ENCODE data around the gene SHLD1.

SHLD1 gene

DNA sequence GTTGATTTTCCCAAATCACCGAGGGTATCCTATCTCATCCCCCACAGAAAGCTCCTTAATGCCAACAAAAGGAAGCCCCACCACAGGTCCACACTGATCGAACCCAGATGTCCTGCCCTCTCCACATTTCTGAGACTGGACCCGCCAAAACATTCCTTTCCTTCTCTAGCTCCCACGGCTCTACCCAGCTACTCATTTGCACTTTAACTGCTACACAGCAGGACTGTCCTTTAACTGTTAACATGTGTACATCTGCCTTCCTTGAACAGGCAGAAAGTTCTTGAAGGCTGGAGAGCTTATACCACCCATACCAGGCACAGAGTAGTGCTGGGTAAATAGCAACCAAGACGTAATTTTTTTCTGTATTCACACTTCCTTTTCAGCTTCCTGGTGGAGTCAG, 131.5 kb downstream of the SHLD1 start:
- CTCF ChIA-PET, result no interaction called here
- Mint-ChIP-seq H3K27me3 (peaks cover 9% of the 10 kb centered on the region), H3K27ac (no peak overlapping the region), H3K4me3 (no peak overlapping the region), H3K9me3 (no peaks in the 10 kb centered on the region), H3K4me1 (peaks cover 3% of the 10 kb centered on the region), H3K36me3 (no peaks in the 10 kb centered on the region)
- DNase-seq, result no peak

DNA sequence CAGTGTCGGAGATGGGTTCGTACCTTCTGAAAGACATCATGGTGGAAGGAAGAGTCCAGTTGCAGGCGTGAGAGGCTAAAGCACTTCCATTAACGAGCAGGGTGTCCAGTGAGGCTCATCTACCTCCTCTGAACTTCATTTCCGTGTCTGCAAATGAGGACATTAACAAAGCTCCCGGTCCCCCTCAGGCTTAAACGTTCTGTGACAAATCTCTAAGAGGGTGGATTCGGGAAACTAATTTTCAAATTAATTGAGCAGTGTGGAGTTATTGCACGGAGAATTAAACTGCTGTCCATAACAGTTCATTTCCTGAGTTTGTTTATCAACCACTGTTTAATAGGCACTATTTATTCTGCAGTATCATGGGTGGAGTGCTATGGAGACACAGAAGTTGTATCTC, 132.0 kb downstream of the SHLD1 start:
- no peak overlapping the region for H3K4me3 Mint-ChIP-seq
- H3K27ac Mint-ChIP-seq, result no peak overlapping the region
- DNase-seq, result no peak
- H3K4me1 Mint-ChIP-seq, result peaks cover 3% of the 10 kb centered on the region
- CTCF ChIA-PET, result no interaction called here
- H3K27me3 Mint-ChIP-seq, result peaks cover 9% of the 10 kb centered on the region
- H3K9me3 Mint-ChIP-seq, result no peaks in the 10 kb centered on the region
- no peaks in the 10 kb centered on the region for H3K36me3 Mint-ChIP-seq

- H3K4me3 Mint-ChIP-seq, result no peak overlapping the region
- no peak overlapping the region for H3K27ac Mint-ChIP-seq
- no peaks in the 10 kb centered on the region for H3K36me3 Mint-ChIP-seq
- H3K9me3 Mint-ChIP-seq, result no peaks in the 10 kb centered on the region
- DNase-seq, result no peak
- peaks cover 4% of the 10 kb centered on the region for H3K27me3 Mint-ChIP-seq
- H3K4me1 Mint-ChIP-seq, result peaks cover 3% of the 10 kb centered on the region
- CTCF ChIA-PET, result no interaction called here
Observed at GRCh38 chr20:5884465-5885335, 134.5 kb downstream of the SHLD1 start.

- no peak for DNase-seq
- Mint-ChIP-seq H3K36me3 (no peaks in the 10 kb centered on the region), H3K27ac (no peak overlapping the region), H3K4me3 (no peak overlapping the region), H3K4me1 (peaks cover 3% of the 10 kb centered on the region), H3K9me3 (no peaks in the 10 kb centered on the region), H3K27me3 (peaks cover 4% of the 10 kb centered on the region)
- CTCF ChIA-PET, result no interaction called here
Observed at GRCh38 chr20:5885866-5886265, 135.7 kb downstream of the SHLD1 start.

GRCh38 chr20:5886788-5887187, 136.6 kb downstream of the SHLD1 start:
- H3K4me1 Mint-ChIP-seq, result peaks cover 3% of the 10 kb centered on the region
- DNase-seq, result no peak
- no peaks in the 10 kb centered on the region for H3K9me3 Mint-ChIP-seq
- no peaks in the 10 kb centered on the region for H3K27me3 Mint-ChIP-seq
- no peaks in the 10 kb centered on the region for H3K36me3 Mint-ChIP-seq
- no peak overlapping the region for H3K4me3 Mint-ChIP-seq
- no peak overlapping the region for H3K27ac Mint-ChIP-seq
- CTCF ChIA-PET, result no interaction called here

DNA sequence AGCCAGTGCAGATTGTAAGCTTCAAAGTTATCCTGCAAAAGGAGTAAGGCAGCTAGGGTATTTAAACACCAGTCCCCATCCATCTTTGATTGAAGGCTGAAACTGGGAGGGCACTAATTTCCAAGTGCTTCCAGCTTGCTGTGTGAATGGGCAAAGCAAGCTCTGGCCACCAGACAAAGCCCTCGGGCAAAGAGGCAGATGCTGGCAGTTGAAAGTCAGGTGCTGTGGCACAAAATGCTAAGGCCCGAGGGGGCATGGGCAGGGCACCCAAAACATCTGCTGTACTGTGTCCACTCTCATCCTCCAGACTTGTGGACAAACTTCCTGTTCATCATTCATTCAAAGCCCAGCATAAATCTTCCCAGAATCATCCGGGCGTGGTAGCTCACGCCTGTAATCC, 137.2 kb downstream of the SHLD1 start:
- no peak for DNase-seq
- Mint-ChIP-seq H3K4me1 (no peaks in the 10 kb centered on the region), H3K36me3 (no peaks in the 10 kb centered on the region), H3K4me3 (no peak overlapping the region), H3K27ac (no peak overlapping the region), H3K27me3 (no peaks in the 10 kb centered on the region), H3K9me3 (no peaks in the 10 kb centered on the region)
- CTCF ChIA-PET, result no interaction called here

- Mint-ChIP-seq H3K4me1 (no peaks in the 10 kb centered on the region), H3K27ac (no peak overlapping the region), H3K27me3 (no peaks in the 10 kb centered on the region), H3K4me3 (no peak overlapping the region), H3K36me3 (no peaks in the 10 kb centered on the region), H3K9me3 (no peaks in the 10 kb centered on the region)
- no peak for DNase-seq
- CTCF ChIA-PET, result no interaction called here
Observed at GRCh38 chr20:5888041-5888440, 137.8 kb downstream of the SHLD1 start.

DNA sequence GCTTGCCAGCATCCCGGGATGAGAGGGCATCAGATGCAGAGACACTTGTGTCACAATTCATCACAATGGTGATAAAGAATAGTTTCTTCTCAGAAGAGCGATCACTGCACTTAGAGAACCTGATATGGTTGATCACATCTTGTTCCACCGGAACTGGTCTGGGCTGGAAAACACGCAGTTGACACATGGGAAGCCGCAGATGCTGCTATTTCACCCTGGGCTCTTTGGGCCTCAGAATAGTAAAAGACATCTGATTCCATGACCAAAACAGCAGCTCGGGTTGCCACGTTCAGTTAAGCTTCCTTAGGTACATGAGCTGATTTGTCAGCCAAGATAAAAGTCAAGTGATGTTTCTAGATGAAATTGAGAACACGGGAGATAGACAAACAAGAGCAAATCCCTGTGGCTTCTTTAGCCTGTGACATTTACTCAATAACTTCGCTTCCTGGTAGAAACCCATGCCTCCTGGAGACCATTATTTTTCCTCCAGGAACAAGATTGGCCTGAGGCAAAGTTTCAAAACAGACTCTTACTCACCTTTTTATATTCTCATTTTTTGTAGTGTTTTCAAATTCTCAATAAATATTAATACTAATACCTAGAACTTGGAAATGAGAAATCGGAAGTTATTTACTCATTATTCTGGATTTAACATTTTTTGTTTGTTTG, 140.7 kb downstream of the SHLD1 start:
- H3K27ac Mint-ChIP-seq, result no peak overlapping the region
- no peaks in the 10 kb centered on the region for H3K4me1 Mint-ChIP-seq
- CTCF ChIA-PET, result no interaction called here
- H3K4me3 Mint-ChIP-seq, result no peak overlapping the region
- no peaks in the 10 kb centered on the region for H3K27me3 Mint-ChIP-seq
- DNase-seq, result no peak
- H3K36me3 Mint-ChIP-seq, result no peaks in the 10 kb centered on the region
- no peaks in the 10 kb centered on the region for H3K9me3 Mint-ChIP-seq

GRCh38 chr20:5893052-5893451, 142.9 kb downstream of the SHLD1 start:
- peaks cover 17% of the 10 kb centered on the region for H3K27me3 Mint-ChIP-seq
- no peak for DNase-seq
- no peaks in the 10 kb centered on the region for H3K4me1 Mint-ChIP-seq
- no peak overlapping the region for H3K4me3 Mint-ChIP-seq
- H3K36me3 Mint-ChIP-seq, result no peaks in the 10 kb centered on the region
- CTCF ChIA-PET, result no interaction called here
- H3K9me3 Mint-ChIP-seq, result no peaks in the 10 kb centered on the region
- no peak overlapping the region for H3K27ac Mint-ChIP-seq

- H3K27me3 Mint-ChIP-seq, result peaks cover 18% of the 10 kb centered on the region
- CTCF ChIA-PET, result no interaction called here
- no peak overlapping the region for H3K4me3 Mint-ChIP-seq
Observed at GRCh38 chr20:5893621-5894020, 143.4 kb downstream of the SHLD1 start.

GRCh38 chr20:5895626-5896025, 145.4 kb downstream of the SHLD1 start:
- no peaks in the 10 kb centered on the region for H3K9me3 Mint-ChIP-seq
- DNase-seq, result no peak
- H3K27ac Mint-ChIP-seq, result no peak overlapping the region
- H3K4me3 Mint-ChIP-seq, result no peak overlapping the region
- peaks cover 18% of the 10 kb centered on the region for H3K27me3 Mint-ChIP-seq
- CTCF ChIA-PET, result no interaction called here
- no peaks in the 10 kb centered on the region for H3K36me3 Mint-ChIP-seq
- no peaks in the 10 kb centered on the region for H3K4me1 Mint-ChIP-seq

More at GRCh38 chr20:5893621-5894020, 143.4 kb downstream of the SHLD1 start:
- Mint-ChIP-seq H3K36me3 (no peaks in the 10 kb centered on the region), H3K27ac (no peak overlapping the region), H3K4me1 (no peaks in the 10 kb centered on the region), H3K9me3 (no peaks in the 10 kb centered on the region)
- DNase-seq, result no peak

DNA sequence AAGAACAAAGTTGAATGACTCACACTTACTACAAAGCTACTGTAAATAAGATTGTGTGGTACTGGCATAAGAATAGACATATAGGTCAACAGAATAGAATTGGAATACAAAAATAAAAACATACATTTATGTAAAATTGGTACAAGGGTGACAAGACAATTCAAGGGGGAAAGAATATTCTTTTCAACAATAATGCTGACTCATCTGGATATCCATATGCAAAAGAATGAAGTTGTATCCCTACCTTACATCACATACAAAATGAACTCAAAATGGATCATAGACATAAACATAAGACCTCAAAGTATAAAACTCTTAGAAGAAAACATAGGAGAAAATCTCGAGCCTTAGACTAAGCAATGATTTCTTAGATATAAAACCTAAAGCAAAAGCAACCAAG, 149.2 kb downstream of the SHLD1 start:
- Mint-ChIP-seq H3K4me3 (no peak overlapping the region), H3K36me3 (no peaks in the 10 kb centered on the region), H3K9me3 (no peaks in the 10 kb centered on the region), H3K27ac (no peak overlapping the region), H3K27me3 (peaks cover 23% of the 10 kb centered on the region), H3K4me1 (no peaks in the 10 kb centered on the region)
- DNase-seq, result no peak
- CTCF ChIA-PET, result no interaction called here

DNA sequence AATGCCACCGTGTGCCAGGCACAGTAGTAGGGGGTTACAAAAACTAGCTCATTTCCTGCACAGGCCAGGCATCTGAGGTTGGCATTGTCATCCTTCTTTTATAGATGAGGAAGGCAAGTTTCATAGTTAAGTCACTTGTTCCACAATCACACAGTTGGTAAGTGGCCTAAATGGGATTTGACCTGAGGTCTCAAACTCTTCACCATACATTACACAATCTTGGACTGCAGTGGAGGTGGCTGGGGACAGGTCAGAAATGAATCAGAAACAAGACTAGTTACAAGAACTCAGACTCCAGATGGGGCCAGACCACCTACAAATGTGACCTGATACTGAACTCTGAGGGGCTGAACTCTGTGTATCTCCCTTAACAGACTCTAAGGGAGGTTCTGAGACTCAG, 150.7 kb downstream of the SHLD1 start:
- Mint-ChIP-seq H3K9me3 (no peaks in the 10 kb centered on the region), H3K27me3 (peaks cover 29% of the 10 kb centered on the region), H3K4me1 (no peaks in the 10 kb centered on the region), H3K36me3 (no peaks in the 10 kb centered on the region), H3K4me3 (no peak overlapping the region), H3K27ac (no peak overlapping the region)
- CTCF ChIA-PET, result no interaction called here
- DNase-seq, result no peak

DNA sequence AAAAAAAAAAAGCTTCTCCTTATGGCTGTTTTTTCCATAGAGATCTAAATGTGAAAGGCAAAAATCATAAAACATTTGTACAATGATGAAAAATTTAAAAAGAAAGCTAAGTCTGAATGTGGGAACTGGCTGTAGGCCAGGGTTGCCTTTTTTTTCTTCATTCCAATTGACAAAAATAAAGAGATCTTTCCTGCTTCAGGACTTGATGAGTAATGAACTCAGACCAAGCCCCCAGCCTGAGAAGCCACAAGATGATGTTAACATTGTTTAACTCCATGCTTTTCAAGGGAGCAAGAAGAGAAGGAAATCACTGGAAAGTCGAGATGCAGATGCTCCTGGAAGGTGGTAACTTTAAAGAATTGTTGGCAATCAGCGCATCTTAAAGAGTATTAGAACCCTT, 158.8 kb downstream of the SHLD1 start:
- H3K36me3 Mint-ChIP-seq, result no peaks in the 10 kb centered on the region

GRCh38 chr20:5910186-5910585, 160.0 kb downstream of the SHLD1 start:
- no peak overlapping the region for H3K4me3 Mint-ChIP-seq
- H3K9me3 Mint-ChIP-seq, result no peaks in the 10 kb centered on the region
- H3K27me3 Mint-ChIP-seq, result peaks cover 52% of the 10 kb centered on the region
- peaks cover 12% of the 10 kb centered on the region for H3K4me1 Mint-ChIP-seq
- DNase-seq, result no peak
- no peak overlapping the region for H3K27ac Mint-ChIP-seq
- H3K36me3 Mint-ChIP-seq, result no peaks in the 10 kb centered on the region
- CTCF ChIA-PET, result no interaction called here

More for the DNA sequence above, 158.8 kb downstream of the SHLD1 start:
- CTCF ChIA-PET, result no interaction called here
- H3K9me3 Mint-ChIP-seq, result no peaks in the 10 kb centered on the region
- peaks cover 12% of the 10 kb centered on the region for H3K4me1 Mint-ChIP-seq
- no peak overlapping the region for H3K27ac Mint-ChIP-seq
- H3K4me3 Mint-ChIP-seq, result no peak overlapping the region
- H3K27me3 Mint-ChIP-seq, result peaks cover 57% of the 10 kb centered on the region
- no peak for DNase-seq

Measured in activated naive CD4-positive, alpha-beta T cell treated with anti-CD3 and anti-CD28 coated beads, Interleukin-2, amount 10 ng/mL, durations not matched to agents 7 days and 5 days (primary cell).